ENCODE measurements around the gene BTBD2. TPM values are rescaled to one million over a fixed set of nuclear protein-coding genes. Genes with fewer than 3 reads are reported as not detected.

The BTBD2 gene
- total and polyA plus RNA-seq, 10 of the 15 experiments (the other 5 are each of a cell fraction or from before 2014, with no cell fraction given) = 0.13 to 66.2 (median 10.4) TPM

GRCh38 chr19:2038284-2039088 lies 23.0 kb upstream of the BTBD2 start (continued):
- TF ChIP-seq, protein P1, sequence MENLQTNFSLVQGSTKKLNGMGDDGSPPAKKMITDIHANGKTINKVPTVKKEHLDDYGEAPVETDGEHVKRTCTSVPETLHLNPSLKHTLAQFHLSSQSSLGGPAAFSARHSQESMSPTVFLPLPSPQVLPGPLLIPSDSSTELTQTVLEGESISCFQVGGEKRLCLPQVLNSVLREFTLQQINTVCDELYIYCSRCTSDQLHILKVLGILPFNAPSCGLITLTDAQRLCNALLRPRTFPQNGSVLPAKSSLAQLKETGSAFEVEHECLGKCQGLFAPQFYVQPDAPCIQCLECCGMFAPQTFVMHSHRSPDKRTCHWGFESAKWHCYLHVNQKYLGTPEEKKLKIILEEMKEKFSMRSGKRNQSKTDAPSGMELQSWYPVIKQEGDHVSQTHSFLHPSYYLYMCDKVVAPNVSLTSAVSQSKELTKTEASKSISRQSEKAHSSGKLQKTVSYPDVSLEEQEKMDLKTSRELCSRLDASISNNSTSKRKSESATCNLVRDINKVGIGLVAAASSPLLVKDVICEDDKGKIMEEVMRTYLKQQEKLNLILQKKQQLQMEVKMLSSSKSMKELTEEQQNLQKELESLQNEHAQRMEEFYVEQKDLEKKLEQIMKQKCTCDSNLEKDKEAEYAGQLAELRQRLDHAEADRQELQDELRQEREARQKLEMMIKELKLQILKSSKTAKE (IDR thresholded peaks at IDR 0.05; ENCODE audit: low read depth, poor library complexity, severe bottlenecking) = no peak
- TF ChIP-seq CREB1 (IDR thresholded peaks at IDR 0.05; ENCODE audit: low read depth) = no peak
- TF ChIP-seq SREBF2 (IDR thresholded peaks at IDR 0.05; ENCODE audit: low read length) = no peak
- no peak for TF ChIP-seq NFXL1 (IDR thresholded peaks at IDR 0.05; ENCODE audit: borderline replicate concordance)
- TF ChIP-seq HDGF (IDR thresholded peaks at IDR 0.05) = no peak
- peak; percentile 61; the same call in 1 of the 2 replicates for TF ChIP-seq POLR2A (IDR thresholded peaks at IDR 0.05; ENCODE audit: low read depth, low read length)
- no peak for TF ChIP-seq GATAD2B (conservative IDR thresholded peaks at IDR 0.05; ENCODE audit: low read depth)
- no peak for TF ChIP-seq TCF3 (IDR thresholded peaks at IDR 0.05; ENCODE audit: borderline replicate concordance, insufficient read depth, low read depth, low read length)
- TF ChIP-seq, protein P2, sequence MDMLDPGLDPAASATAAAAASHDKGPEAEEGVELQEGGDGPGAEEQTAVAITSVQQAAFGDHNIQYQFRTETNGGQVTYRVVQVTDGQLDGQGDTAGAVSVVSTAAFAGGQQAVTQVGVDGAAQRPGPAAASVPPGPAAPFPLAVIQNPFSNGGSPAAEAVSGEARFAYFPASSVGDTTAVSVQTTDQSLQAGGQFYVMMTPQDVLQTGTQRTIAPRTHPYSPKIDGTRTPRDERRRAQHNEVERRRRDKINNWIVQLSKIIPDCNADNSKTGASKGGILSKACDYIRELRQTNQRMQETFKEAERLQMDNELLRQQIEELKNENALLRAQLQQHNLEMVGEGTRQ (IDR thresholded peaks at IDR 0.05; ENCODE audit: borderline replicate concordance, low read depth, low read length) = no peak
